ENCODE data around the gene OPN1SW. TPM values are rescaled to one million over a fixed set of nuclear protein-coding genes. Genes with fewer than 3 reads are reported as not detected.

OPN1SW gene
- total and polyA plus RNA-seq, 10 donors: not detected

DNA sequence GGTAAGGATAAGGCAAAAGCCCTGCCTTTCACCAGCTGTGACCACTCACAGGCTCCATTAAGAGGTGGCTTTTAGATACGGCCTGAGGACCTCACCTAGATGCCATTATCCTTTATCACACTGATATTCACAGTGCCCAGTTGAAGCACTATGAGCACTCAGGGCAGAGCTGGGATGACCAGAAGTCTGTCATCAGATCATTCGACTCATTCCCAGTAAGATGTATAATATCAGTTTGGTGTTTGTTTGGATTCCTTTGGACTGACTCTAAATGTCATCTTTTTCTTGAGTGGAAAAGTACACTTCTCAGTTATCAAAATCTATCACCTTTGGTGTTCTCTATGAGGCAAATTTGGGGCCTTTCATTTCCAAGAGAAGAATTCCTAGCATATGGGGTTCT is 34.9 kb upstream of the OPN1SW start:
- WGBS, 5 donors: 78 to 100% (median 97%) methylated on average over 2 of the region's 2 CpGs

DNA sequence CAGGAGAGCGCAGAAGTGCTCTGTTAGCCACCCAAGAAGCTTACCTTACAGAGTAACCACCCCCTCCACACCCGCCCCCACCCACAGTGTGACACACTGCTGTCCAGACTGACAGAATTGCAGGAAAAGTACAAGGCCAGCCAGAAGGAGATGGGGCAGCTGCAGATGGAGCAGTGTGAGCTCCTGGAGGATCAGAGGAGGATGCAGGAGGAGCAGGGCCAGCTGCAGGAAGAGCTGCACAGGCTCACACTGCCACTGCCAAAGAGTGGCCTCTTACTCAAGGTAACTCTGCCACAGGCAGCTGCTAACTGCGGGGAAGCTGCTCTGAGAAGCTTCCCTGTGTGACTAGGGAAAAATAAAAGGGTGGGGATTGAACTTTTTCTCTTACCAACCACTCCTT is 33.8 kb upstream of the OPN1SW start:
- H3K4me1 ChIP-seq: peaks cover 0 to 13% (median 4%) of the 10 kb centered on the region in 6 donors
- WGBS, 5 donors: 72 to 93% (median 82%) methylated on average over 1 to 3 of the region's 3 CpGs
- no peak for DNase-seq
- intact Hi-C loops (cut with DNase I; ENCODE audit: low total_unique reads): no loop called here
- no peak overlapping the region for H3K27ac ChIP-seq
- no peak overlapping the region for H3K4me3 ChIP-seq
- H3K9me3 ChIP-seq: no peaks in the 10 kb centered on the region
- peaks cover 0 to 18% (median 0%) of the 10 kb centered on the region in 6 donors for H3K36me3 ChIP-seq
- no peaks in the 10 kb centered on the region for H3K27me3 ChIP-seq (replicated peaks in 1 of 7)
- TF ChIP-seq POLR2A (IDR thresholded peaks at IDR 0.05) (no peak), POLR2AphosphoS5 (IDR thresholded peaks at IDR 0.05) (no peak), CTCF (IDR thresholded peaks at IDR 0.05 in 8 of 11, conservative IDR thresholded peaks at IDR 0.05 in 3 of 11) (no peak)

More for the DNA sequence above, 34.9 kb upstream of the OPN1SW start:
- Histone ChIP-seq H3K27ac (no peak overlapping the region), H3K4me3 (no peak overlapping the region), H3K27me3 (replicated peaks in 1 of 7) (no peaks in the 10 kb centered on the region), H3K36me3 (peaks cover 0 to 7% (median 0%) of the 10 kb centered on the region in 6 donors), H3K9me3 (no peaks in the 10 kb centered on the region), H3K4me1 (peaks cover 0 to 13% (median 4%) of the 10 kb centered on the region in 6 donors)
- DNase-seq: no peak
- intact Hi-C loops (cut with DNase I; ENCODE audit: low total_unique reads): no loop called here
- TF ChIP-seq POLR2AphosphoS5 (IDR thresholded peaks at IDR 0.05) (no peak), POLR2A (IDR thresholded peaks at IDR 0.05) (no peak), CTCF (IDR thresholded peaks at IDR 0.05 in 8 of 11, conservative IDR thresholded peaks at IDR 0.05 in 3 of 11) (no peak)

DNA sequence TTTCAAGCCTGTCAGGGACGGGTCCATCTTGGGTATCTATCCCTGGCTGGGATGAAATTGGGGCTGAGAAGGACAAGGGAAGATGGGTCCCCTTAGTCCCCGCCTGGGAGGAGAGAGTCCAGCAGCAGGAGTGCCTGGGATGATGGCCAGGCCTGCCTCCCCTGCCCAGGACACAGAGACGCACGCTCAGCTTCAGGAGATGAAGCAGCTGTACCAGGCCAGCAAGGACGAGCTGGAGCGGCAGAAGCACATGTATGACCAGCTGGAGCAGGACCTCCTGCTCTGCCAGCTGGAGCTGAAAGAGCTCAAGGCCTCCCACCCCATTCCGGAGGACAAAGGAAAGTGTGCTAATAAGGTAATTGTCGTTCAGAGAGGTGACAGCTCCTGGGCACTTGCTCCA is 31.6 kb upstream of the OPN1SW start:
- WGBS, 5 donors: 74 to 90% (median 79%) methylated on average over 8 of the region's 8 CpGs
- intact Hi-C loops (cut with DNase I; ENCODE audit: low total_unique reads): no loop called here

GRCh38 chr7:128805225-128805624 is 29.6 kb upstream of the OPN1SW start:
- Histone ChIP-seq H3K27ac (no peak overlapping the region), H3K4me3 (no peak overlapping the region), H3K27me3 (replicated peaks in 1 of 7) (no peaks in the 10 kb centered on the region), H3K9me3 (no peaks in the 10 kb centered on the region), H3K36me3 (peaks cover 0 to 18% (median 0%) of the 10 kb centered on the region in 6 donors), H3K4me1 (no peaks in the 10 kb centered on the region)
- 93 to 97% (median 94%) methylated on average over 5 of the region's 5 CpGs for WGBS, 5 donors
- intact Hi-C loops (cut with DNase I; ENCODE audit: low total_unique reads): no loop called here
- no peak for DNase-seq
- TF ChIP-seq POLR2A (IDR thresholded peaks at IDR 0.05) (no peak), POLR2AphosphoS5 (IDR thresholded peaks at IDR 0.05) (no peak), CTCF (IDR thresholded peaks at IDR 0.05 in 8 of 11, conservative IDR thresholded peaks at IDR 0.05 in 3 of 11) (no peak)

More for the DNA sequence above, 31.6 kb upstream of the OPN1SW start:
- H3K36me3 ChIP-seq: peaks cover 0 to 18% (median 0%) of the 10 kb centered on the region in 6 donors
- no peak overlapping the region for H3K27ac ChIP-seq
- no peak overlapping the region for H3K4me3 ChIP-seq
- H3K4me1 ChIP-seq: peaks cover 0 to 1% (median 0%) of the 10 kb centered on the region in 6 donors
- H3K9me3 ChIP-seq: no peaks in the 10 kb centered on the region
- TF ChIP-seq POLR2AphosphoS5 (IDR thresholded peaks at IDR 0.05) (peak in 2 of 3 donors; percentile 19 to 38), CTCF (IDR thresholded peaks at IDR 0.05 in 8 of 11, conservative IDR thresholded peaks at IDR 0.05 in 3 of 11) (no peak), POLR2A (IDR thresholded peaks at IDR 0.05) (no peak)
- no peaks in the 10 kb centered on the region for H3K27me3 ChIP-seq (replicated peaks in 1 of 7)
- no peak for DNase-seq

Data from spleen (tissue), 11 donors.